NCI-H748 (cell line): ENCODE data around the gene OR6C75.
"Not testable (repeated sequence)": the region's sequence is repeated elsewhere in the genome, so short reads cannot be mapped to it uniquely, and the experiment has no call there.

Experiments
- DNase-seq: peaks from one replicate; lab custom pipeline; 2025; ENCODE audit not compliant: unreplicated experiment; lab: John Stamatoyannopoulos, UW

Gene OR6C75

GRCh38 chr12:55362675-55363074, at the start of gene OR6C75:
OR6C75 (plus strand) TSS chr12:55362975; CDS start chr12:55365111, 2,136 bp downstream.
- no peak for DNase-seq

- no peak for DNase-seq
Measured at GRCh38 chr12:55314043-55314442, 48.7 kb upstream of the OR6C75 start, which contains the start of gene OR6C1. OR6C1 (plus strand) TSS chr12:55314343; CDS start chr12:55320600, 6,257 bp downstream.

GRCh38 chr12:55320201-55320600, 42.6 kb upstream of the OR6C75 start:
- DNase-seq = no peak

- not testable (repeated sequence) for DNase-seq
Measured at GRCh38 chr12:55325801-55326200, 37.0 kb upstream of the OR6C75 start.

- DNase-seq = no peak
Measured at GRCh38 chr12:55330446-55330845, 32.3 kb upstream of the OR6C75 start, which contains the start of gene OR6C3. OR6C3 (plus strand) TSS chr12:55330746; CDS start chr12:55331701, 955 bp downstream.

- no peak for DNase-seq
Measured at GRCh38 chr12:55336002-55336401, 26.8 kb upstream of the OR6C75 start.

GRCh38 chr12:55355338-55355737, 7.4 kb upstream of the OR6C75 start:
- not testable (repeated sequence) for DNase-seq

GRCh38 chr12:55365086-55365485, 2.3 kb downstream of the OR6C75 start:
- no peak for DNase-seq

GRCh38 chr12:55372521-55372920, 9.7 kb downstream of the OR6C75 start:
- no peak for DNase-seq

- no peak for DNase-seq
Measured at GRCh38 chr12:55385891-55386290, 23.1 kb downstream of the OR6C75 start.

- no peak for DNase-seq
Measured at GRCh38 chr12:55392032-55392795, 29.4 kb downstream of the OR6C75 start.

GRCh38 chr12:55396326-55396725, 33.6 kb downstream of the OR6C75 start:
- DNase-seq = no peak

GRCh38 chr12:55400229-55400628, 37.5 kb downstream of the OR6C75 start, which contains the start of gene OR6C65:
OR6C65 (plus strand) TSS chr12:55400529; CDS start chr12:55400529, 0 bp downstream.
- no peak for DNase-seq

- no peak for DNase-seq
Measured at GRCh38 chr12:55407866-55408265, 45.1 kb downstream of the OR6C75 start.

GRCh38 chr12:55409133-55409532, 46.4 kb downstream of the OR6C75 start:
- not testable (repeated sequence) for DNase-seq

GRCh38 chr12:55412138-55412537, 49.4 kb downstream of the OR6C75 start:
- not testable (repeated sequence) for DNase-seq

- peak; percentile 30 for DNase-seq
Measured at GRCh38 chr12:55413498-55414388, 51.0 kb downstream of the OR6C75 start.

GRCh38 chr12:55414396-55414823, 51.6 kb downstream of the OR6C75 start:
- DNase-seq = peak; percentile 61

GRCh38 chr12:55414889-55415288, 52.1 kb downstream of the OR6C75 start:
- DNase-seq = not testable (repeated sequence)

- no peak for DNase-seq
Measured at GRCh38 chr12:55416961-55417360, 54.2 kb downstream of the OR6C75 start.
